ENCODE data around the gene PTCH1. TPM values are rescaled to one million over a fixed set of nuclear protein-coding genes. Genes with fewer than 3 reads are reported as not detected.

PTCH1 gene
- total and polyA plus RNA-seq, 7 experiments from 2014 or later = 5.7 to 28.9 (median 21.2) TPM

DNA sequence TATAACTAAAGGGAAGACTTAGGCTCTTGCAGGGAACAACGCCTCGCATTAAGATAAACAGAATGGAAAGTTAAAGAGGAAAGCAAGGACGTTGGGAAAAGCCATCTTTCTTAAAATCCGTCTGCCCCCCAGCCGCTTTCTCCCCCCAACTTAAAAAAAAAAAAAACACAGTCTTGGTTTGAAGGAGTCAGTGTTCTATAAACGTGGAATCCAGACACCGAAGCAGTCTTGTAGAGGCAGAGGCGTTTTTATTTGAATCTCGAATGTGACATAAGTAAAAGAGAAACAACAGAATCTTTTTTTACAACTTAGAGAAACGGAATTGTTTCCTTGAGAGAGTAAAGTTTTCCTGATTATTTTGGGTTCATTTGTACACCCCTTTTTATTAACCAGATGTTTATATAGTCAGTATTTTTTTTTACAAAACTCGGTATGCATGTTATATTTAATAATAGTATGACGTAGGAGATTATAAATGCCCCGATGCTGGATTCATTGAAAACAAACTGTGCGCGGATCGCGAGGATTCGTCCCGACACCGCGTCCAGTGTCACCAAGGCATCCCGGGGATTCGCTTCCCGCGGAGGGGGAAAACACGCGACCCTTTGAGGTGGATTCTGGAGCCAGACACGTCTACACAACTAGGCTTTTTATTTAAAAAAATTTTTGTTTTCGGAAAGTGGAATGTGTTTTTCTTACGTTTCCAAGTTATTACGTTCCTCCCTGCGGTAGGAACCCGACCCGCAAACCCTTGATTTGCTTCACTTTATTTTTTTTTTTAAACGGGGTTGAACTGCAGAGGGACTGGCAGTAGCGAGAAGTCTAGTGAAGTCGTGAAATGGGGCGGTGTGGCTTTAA lies 6.7 kb downstream of the PTCH1 start:
- peaks cover 0 to 7% (median 0%) of the 10 kb centered on the region in 11 donors for H3K9me3 Mint-ChIP-seq
- H3K4me1 Mint-ChIP-seq = peaks cover 23 to 50% (median 44%) of the 10 kb centered on the region in 7 donors
- H3K36me3 Mint-ChIP-seq = peaks cover 0 to 8% (median 0%) of the 10 kb centered on the region in 5 donors
- POLR2A ChIA-PET = interaction anchor here (1.0 to 2.2 kb wide), 3 partner anchors 16 to 365 kb away, joined by 4 to 13 read pairs (median 7); partner anchors contain the start of gene ERCC6L2
- no peak for DNase-seq
- no peak for ATAC-seq
- Histone ChIP-seq H3K4me1 (ENCODE audit: control insufficient read depth in 2 of 2, insufficient read depth in 2 of 2, low read length in 2 of 2) (peaks cover 9 to 11% of the 10 kb centered on the region in 2 donors), H3K27me3 (ENCODE audit: control insufficient read depth in 2 of 2, insufficient read depth in 2 of 2, low read length in 2 of 2) (no peaks in the 10 kb centered on the region), H3K9me3 (ENCODE audit: control insufficient read depth in 2 of 3, low read length in 3 of 3) (no peaks in the 10 kb centered on the region), H3K27ac (ENCODE audit: low read depth, low read length) (peak overlapping the region; percentile 58), H3K4me3 (ENCODE audit: low read length) (peak overlapping the region; percentile 66), H3K36me3 (ENCODE audit: control insufficient read depth in 2 of 3, insufficient read depth in 3 of 3, low read length in 3 of 3) (no peaks in the 10 kb centered on the region)
- intact Hi-C loops (cut with micrococcal nuclease) = loop anchor here (1.0 to 10.0 kb wide), 15 partner anchors 16 to 1943 kb away; partner anchors contain the start of genes ERCC6L2 (in 2 of the 2), AOPEP (in 1 of the 2), FANCC (in 1 of the 2) and HABP4 (in 1 of the 2)
- peak overlapping the region; percentile 88 to 100 (median 95) for H3K4me3 Mint-ChIP-seq
- H3K27ac Mint-ChIP-seq = peak overlapping the region; percentile 71 to 93 (median 85)
- H3K27me3 Mint-ChIP-seq = peaks cover 0 to 79% (median 3%) of the 10 kb centered on the region in 5 donors
- CTCF ChIA-PET = no interaction called here

DNA sequence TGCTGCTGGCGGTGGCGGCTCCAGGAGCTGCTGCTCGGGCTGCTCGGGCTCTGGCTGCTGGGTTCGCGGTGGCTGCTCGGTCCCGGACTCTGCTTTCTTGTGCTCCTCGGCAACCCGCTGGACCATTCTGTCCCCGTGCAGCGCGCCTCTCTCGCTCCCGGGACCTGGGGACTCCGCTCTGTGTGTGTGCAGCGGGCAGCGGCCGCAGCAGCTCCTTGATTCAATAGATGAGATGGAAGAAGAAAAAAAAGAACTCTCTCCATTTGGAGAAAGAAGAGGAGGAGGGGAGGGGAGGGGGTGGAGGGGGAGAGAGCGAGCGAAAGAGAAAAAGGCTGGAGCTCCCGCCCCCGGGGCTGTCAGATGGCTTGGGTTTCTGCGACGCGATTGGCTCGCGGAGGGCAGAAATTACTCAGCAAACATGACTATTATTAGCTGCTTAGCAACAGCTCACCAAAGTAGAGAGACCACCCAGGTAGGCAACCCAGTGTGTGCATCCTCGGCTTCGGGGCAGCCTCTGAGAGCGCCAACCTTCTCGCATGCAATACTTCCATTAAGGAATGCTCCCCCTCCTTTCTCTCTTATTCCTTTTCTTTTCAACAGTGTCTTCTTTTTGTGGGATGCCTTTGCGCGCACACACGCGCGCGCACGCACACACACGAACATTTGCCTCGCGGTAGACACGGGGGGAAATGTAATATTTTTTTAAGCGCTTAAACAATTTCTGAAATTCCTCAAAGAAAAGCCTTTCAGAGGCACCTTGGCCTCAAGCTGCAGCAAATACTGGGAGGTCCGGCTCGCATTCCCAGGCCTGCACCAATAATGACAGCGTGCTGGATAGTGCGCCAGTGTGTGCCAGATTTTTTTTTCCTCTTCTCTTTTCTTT lies 7.6 kb downstream of the PTCH1 start:
- H3K27ac Mint-ChIP-seq = peak overlapping the region; percentile 71 to 93 (median 85)
- H3K4me3 Mint-ChIP-seq = peak overlapping the region; percentile 88 to 100 (median 95)
- ATAC-seq (peak; percentile 33), DNase-seq (peak in 8 of 9 donors; percentile 20 to 66 (median 48))
- CTCF ChIA-PET = no interaction called here
- Histone ChIP-seq H3K9me3 (ENCODE audit: control insufficient read depth in 2 of 3, low read length in 3 of 3) (no peaks in the 10 kb centered on the region), H3K36me3 (ENCODE audit: control insufficient read depth in 2 of 3, insufficient read depth in 3 of 3, low read length in 3 of 3) (no peaks in the 10 kb centered on the region), H3K27ac (ENCODE audit: low read depth, low read length) (peak overlapping the region; percentile 2), H3K27me3 (ENCODE audit: control insufficient read depth in 2 of 2, insufficient read depth in 2 of 2, low read length in 2 of 2) (no peaks in the 10 kb centered on the region), H3K4me1 (ENCODE audit: control insufficient read depth in 2 of 2, insufficient read depth in 2 of 2, low read length in 2 of 2) (peaks cover 8 to 16% of the 10 kb centered on the region in 2 donors), H3K4me3 (ENCODE audit: low read length) (peak overlapping the region; percentile 66)
- H3K4me1 Mint-ChIP-seq = peaks cover 26 to 52% (median 50%) of the 10 kb centered on the region in 7 donors
- intact Hi-C loops (cut with micrococcal nuclease) = loop anchor here (2.0 to 10.0 kb wide), 8 partner anchors 322 to 1942 kb away; partner anchors contain the start of gene ZNF367 (in 1 of the 2)
- peaks cover 0 to 79% (median 3%) of the 10 kb centered on the region in 5 donors for H3K27me3 Mint-ChIP-seq
- H3K36me3 Mint-ChIP-seq = peaks cover 0 to 5% (median 0%) of the 10 kb centered on the region in 5 donors
- POLR2A ChIA-PET = interaction anchor here (0.8 to 1.3 kb wide), 3 partner anchors 15 to 367 kb away, joined by 3 to 7 read pairs (median 3); partner anchors contain the start of gene ERCC6L2
- H3K9me3 Mint-ChIP-seq = peaks cover 0 to 7% (median 0%) of the 10 kb centered on the region in 11 donors

DNA sequence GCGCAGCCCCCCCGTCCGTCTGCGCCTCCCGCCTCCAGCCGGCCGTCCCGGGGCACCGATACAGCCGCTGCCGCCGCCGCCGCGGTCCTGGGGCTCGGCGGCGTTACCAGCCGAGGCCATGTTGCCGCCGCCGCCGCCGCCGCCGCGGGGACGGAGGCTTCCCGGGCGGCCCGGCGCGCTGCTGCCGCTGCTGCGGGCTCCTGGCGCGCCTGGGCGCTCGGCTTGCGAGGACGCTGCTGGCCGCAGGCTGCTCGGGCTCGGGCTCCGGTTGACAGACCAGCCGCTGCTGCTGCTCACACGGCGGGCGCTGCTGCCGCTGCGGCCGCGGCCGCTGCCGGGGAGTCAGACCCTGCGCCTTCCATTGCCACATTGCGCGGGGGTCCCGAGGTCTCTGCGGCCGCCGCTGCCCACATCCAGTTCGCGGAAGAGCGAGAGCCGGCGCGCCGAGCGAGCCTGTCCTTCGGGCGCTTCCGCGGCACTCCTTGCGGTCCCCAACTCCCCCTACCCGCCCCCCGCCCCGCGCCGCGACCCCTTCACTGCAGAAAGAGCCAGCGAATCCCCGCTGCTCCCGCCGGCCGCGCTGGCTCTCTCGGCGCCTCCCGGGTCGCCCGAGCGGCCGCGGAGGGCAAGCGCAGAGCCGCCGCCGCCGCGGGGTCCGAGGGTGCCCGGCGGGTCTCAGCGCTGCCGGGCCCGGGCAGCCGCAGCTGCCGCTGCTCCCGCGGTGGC lies 8.4 kb downstream of the PTCH1 start:
- ATAC-seq (no peak), DNase-seq (peak in 5 of 9 donors; percentile 27 to 41 (median 30))
- POLR2A ChIA-PET = interaction anchor here (0.8 to 1.3 kb wide), 2 partner anchors 14 to 358 kb away, joined by 3 to 7 read pairs; no protein-coding TSS in a partner anchor
- Histone ChIP-seq H3K9me3 (ENCODE audit: control insufficient read depth in 2 of 3, low read length in 3 of 3) (no peaks in the 10 kb centered on the region), H3K4me1 (ENCODE audit: control insufficient read depth in 2 of 2, insufficient read depth in 2 of 2, low read length in 2 of 2) (peaks cover 9 to 16% of the 10 kb centered on the region in 2 donors), H3K27ac (ENCODE audit: low read depth, low read length) (peak overlapping the region; percentile 54), H3K27me3 (ENCODE audit: control insufficient read depth in 2 of 2, insufficient read depth in 2 of 2, low read length in 2 of 2) (no peaks in the 10 kb centered on the region), H3K4me3 (ENCODE audit: low read length) (peak overlapping the region; percentile 95), H3K36me3 (ENCODE audit: control insufficient read depth in 2 of 3, insufficient read depth in 3 of 3, low read length in 3 of 3) (no peaks in the 10 kb centered on the region)
- Mint-ChIP-seq H3K9me3 (peaks cover 0 to 7% (median 0%) of the 10 kb centered on the region in 11 donors), H3K4me3 (peak overlapping the region; percentile 65 to 100 (median 95)), H3K4me1 (peaks cover 30 to 56% (median 52%) of the 10 kb centered on the region in 7 donors), H3K36me3 (peaks cover 0 to 4% (median 0%) of the 10 kb centered on the region in 5 donors), H3K27me3 (peaks cover 0 to 75% (median 3%) of the 10 kb centered on the region in 5 donors), H3K27ac (peak overlapping the region in 4 of 9 donors; percentile 66 to 87 (median 83))
- intact Hi-C loops (cut with micrococcal nuclease) = loop anchor here (2.0 to 10.0 kb wide), 8 partner anchors 321 to 1941 kb away; partner anchors contain the start of gene ZNF367 (in 1 of the 2)
- CTCF ChIA-PET = interaction anchor here (0.6 kb wide), 1 partner anchor 15 kb away, joined by 6 read pairs; no protein-coding TSS in a partner anchor

DNA sequence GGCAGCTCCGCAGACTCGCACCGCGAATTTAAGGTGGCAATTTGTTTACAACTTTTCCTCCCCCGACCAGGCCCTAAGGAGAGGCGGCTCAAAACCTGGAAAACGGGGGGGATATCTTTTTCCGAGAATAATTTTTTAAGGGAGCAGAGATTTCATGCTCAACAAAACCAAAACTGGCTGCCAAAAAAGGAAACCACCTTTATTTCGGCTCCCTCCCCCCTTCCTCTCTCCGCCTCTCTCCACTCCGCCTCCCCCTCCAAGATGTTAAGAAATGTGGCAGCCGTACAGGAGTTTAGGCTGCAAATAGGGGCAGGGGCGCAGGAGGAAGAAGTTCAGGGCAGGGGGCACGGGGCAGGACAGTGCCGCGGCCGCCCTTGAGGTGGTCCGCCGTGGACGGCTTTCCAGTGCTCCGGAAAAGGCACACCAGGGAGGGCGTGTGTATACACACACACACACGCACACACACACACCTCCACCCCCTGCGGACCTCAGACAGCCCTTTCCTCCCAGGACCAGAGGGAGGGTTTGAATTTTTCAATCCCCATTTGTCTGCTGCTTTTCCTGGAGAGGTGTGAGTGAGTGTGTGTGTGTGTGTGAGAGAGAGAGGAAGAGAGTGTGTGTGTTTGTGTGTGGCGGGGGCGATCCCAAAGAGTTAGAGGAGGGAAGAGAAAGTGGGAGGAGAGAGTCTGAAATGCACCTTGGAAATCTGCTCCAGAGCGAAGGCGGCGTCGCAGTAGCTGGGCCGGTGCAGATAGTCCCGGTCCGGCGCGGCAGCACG lies 9.1 kb downstream of the PTCH1 start:
- Histone ChIP-seq H3K36me3 (ENCODE audit: control insufficient read depth in 2 of 3, insufficient read depth in 3 of 3, low read length in 3 of 3) (no peaks in the 10 kb centered on the region), H3K4me3 (ENCODE audit: low read length) (peak overlapping the region; percentile 95), H3K27me3 (ENCODE audit: control insufficient read depth in 2 of 2, insufficient read depth in 2 of 2, low read length in 2 of 2) (no peaks in the 10 kb centered on the region), H3K9me3 (ENCODE audit: control insufficient read depth in 2 of 3, low read length in 3 of 3) (no peaks in the 10 kb centered on the region), H3K27ac (ENCODE audit: low read depth, low read length) (peak overlapping the region; percentile 54), H3K4me1 (ENCODE audit: control insufficient read depth in 2 of 2, insufficient read depth in 2 of 2, low read length in 2 of 2) (peaks cover 11 to 16% of the 10 kb centered on the region in 2 donors)
- ChIA-PET POLR2A (interaction anchor here (1.0 to 2.1 kb wide), 3 partner anchors 10 to 15 kb away, joined by 5 to 13 read pairs (median 8); no protein-coding TSS in a partner anchor), CTCF (interaction anchor here (0.6 to 1.1 kb wide), 3 partner anchors 11 to 15 kb away, joined by 3 to 6 read pairs (median 5); no protein-coding TSS in a partner anchor)
- Mint-ChIP-seq H3K27me3 (peaks cover 0 to 74% (median 3%) of the 10 kb centered on the region in 5 donors), H3K4me1 (peaks cover 31 to 58% (median 53%) of the 10 kb centered on the region in 7 donors), H3K9me3 (peaks cover 0 to 8% (median 0%) of the 10 kb centered on the region in 11 donors), H3K4me3 (peak overlapping the region; percentile 89 to 100 (median 96)), H3K27ac (peak overlapping the region; percentile 42 to 91 (median 83)), H3K36me3 (peaks cover 0 to 4% (median 0%) of the 10 kb centered on the region in 5 donors)
- intact Hi-C loops (cut with micrococcal nuclease) = loop anchor here (1.0 to 10.0 kb wide), 14 partner anchors 9 to 1940 kb away; partner anchors contain the start of genes FANCC (in 1 of the 2), PTCH1 (in 1 of the 2) and ZNF367 (in 1 of the 2)
- DNase-seq (peak; percentile 28 to 71 (median 60)), ATAC-seq (peak; percentile 33)
